ENCODE measurements around the gene GNAS-AS1.

The GNAS-AS1 gene

GRCh38 chr20:58810879-58811250 lies 39.8 kb downstream of the GNAS-AS1 start:
- no peak for DNase-seq (ENCODE audit: low spot score)
- FAIRE-seq, result no peak

DNA sequence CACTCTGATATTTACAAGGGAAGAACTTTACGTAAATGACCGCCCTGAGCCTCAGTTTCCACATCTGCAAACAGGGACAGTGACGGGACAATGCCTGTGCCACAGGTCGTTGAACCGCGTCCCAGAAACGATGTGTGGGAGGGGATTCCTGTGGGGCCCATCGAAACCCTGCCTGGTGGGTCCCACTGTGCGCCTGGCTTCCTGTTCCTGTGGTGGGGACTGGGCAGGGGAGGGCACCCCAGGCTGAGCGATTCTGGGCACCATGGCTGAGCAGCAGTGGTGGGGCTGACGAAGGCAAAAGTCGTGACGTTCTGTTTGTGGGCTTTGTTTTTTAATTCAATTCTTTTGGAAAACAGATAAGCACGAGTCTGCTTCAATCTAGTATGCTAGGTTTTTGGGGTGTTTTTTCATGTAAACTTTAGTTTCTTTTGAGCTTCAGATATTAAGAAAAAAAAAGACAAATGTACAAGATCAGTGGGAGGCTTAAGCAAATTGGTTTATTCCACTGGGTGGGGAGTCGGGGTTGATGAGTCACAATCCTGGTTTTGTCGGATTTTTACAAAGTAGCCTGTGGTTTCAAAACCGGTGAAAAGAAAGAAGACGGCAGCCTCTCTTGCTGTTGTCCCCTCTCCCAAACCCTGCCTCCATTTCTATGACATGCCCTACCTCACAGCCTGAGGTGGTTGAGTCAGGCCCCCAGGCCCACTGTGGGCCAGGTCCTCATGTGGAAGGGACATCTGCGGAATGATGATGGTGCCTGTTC lies 40.4 kb downstream of the GNAS-AS1 start:
- peak; percentile 13 for FAIRE-seq
- DNase-seq (ENCODE audit: low spot score), result peak; percentile 71

DNA sequence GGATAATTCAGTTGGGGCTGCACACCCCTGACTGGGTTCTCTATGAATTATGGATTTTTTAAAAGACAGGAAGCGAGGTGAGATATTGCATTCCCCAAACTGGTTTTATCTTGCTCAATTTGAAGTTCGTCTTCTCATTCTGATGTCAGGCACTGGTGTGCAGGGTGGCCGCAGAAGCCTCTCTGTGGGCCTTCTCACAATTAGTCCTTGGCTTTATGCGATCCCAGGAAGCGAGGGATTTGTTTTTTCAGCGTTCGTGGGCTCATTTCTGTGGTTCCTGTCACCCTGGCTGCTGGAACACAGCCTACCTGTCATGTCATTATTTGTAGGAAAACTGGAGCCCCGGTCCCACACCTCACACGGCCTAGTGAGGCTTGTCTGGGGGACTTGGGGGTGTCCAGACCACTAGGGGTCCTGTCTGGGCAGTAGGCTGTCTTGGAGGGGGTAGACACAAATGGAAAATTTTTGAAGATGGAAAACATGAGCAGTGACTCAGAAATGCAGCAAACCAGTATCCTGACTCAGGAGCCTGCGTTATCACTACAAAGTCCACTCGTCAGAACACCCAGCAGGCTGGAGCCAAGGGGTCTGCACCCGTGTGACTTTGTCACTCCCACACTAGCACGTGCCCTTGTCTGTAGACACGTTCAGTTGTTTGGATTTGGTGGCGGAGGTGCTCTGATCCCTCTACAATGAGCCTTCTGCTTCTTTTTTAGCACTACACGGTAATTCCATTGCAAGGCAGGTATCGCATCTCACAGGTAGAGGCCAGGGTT lies 42.2 kb downstream of the GNAS-AS1 start:
- FAIRE-seq (no peak), DNase-seq (ENCODE audit: low spot score) (no peak)

DNA sequence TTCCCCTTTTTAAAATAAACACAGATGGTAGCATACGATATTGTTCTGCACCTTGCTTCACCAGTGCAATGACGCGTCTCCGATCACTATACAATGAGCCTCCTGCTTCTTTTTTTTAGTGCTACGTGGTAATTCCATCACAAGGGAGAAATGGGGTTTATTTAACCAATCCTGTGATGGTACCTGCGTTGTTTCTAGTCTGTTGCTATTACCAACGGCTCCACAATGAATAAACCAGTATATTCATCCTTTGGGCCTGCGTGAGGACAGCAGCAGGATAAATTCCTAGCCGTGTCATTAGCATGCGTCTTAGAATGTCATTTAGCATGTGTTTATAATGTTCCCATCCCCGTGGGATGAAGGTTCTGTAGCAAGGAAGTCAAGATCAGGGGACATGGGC lies 42.9 kb downstream of the GNAS-AS1 start:
- FAIRE-seq, result peak; percentile 13
- no peak for DNase-seq (ENCODE audit: low spot score)

DNA sequence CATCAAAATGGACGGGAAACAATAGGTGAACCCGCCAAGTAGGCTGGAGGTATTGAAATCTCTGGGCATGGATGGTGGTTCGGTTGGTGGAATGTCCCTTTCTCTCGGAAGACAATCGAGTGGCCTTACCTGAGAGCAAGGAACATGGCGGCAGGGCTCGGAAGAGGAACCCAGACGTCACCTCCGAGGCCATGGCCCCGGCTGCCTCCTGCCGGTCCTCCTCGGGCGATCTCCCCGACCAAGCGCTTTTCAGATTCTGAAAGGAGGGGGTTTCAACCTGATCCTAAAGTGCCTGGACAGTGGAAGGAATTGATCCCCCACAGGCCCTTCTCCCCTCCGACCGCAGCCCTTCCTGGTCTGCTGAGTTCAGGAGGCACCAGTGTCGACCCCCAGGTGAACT lies 47.2 kb downstream of the GNAS-AS1 start:
- no peak for FAIRE-seq
- DNase-seq (ENCODE audit: low spot score), result no peak

DNA sequence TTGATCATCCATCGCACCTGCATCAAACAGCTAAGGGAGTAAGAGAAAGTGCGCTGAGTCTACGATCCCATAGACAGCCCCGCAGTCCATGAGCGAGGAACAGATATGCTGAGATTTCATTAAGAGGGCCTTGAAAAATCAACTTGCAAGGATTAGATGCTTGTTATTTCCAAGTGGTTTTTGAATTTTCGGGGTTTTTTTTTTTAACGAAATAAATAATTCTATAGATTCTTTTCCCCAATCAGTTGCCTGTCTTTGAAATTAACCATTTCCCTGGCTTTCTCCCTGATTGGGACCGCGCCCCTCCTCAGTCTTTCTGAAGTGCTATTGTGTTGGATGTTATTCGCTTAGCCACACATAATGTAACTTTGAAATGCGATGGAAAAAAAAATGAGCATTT lies 48.6 kb downstream of the GNAS-AS1 start:
- DNase-seq (ENCODE audit: low spot score), result no peak
- no peak for FAIRE-seq

- no peak for DNase-seq (ENCODE audit: low spot score)
- FAIRE-seq, result no peak
Observed at GRCh38 chr20:58800134-58800871, 50.4 kb downstream of the GNAS-AS1 start.

DNA sequence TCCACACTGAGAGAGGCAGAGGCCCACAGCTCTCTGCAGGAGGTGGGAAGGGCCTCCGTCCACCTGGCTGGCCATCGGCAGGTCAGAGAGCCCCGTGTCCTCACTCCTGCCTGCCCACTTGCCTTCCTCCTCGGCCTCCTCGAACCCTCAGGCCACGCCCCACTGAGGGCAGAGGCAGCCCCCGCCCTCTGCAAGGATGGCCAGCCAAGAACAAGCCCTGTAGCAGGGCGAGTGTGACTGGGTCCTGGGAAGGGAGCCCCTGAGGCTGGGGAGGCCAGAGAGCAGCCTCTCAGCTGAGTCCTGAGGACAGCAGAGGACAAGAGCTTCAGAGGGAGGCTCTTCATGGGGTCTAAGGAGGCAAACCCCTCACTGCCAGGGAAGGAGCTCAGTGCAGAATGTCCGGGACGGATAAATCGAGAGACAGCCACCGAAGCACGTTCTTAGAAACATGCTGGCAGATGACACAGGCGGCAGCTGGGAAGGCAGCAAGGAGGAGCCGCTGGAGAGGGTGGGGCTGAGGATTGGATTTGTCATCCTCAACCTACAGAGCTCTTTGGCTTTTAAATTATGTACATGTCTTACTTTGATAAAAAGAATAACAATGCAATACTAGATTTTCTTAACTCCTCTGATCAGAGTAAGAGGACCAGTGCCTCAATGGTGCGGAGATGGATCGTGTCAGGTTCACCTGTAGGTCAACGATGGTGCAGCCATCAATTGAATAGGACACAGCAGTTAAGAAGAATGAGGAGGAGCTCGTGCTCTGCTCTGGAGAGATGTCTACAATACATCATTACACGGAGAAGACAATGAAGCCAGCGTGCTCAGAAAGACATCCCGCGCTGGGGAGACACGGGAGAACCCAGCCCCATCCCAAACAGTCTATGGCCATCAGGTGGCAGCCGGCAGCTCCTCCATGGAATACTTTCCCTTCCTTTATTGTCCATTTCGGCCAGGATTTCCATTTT lies 53.0 kb downstream of the GNAS-AS1 start:
- DNase-seq (ENCODE audit: low spot score), result no peak
- no peak for FAIRE-seq

GRCh38 chr20:58795923-58796245 lies 54.8 kb downstream of the GNAS-AS1 start:
- no peak for FAIRE-seq
- no peak for DNase-seq (ENCODE audit: low spot score)

GRCh38 chr20:58795181-58795922 lies 55.4 kb downstream of the GNAS-AS1 start:
- DNase-seq (ENCODE audit: low spot score) (no peak), FAIRE-seq (no peak)

- no peak for DNase-seq (ENCODE audit: low spot score)
- no peak for FAIRE-seq
Observed at GRCh38 chr20:58794510-58795180, 56.1 kb downstream of the GNAS-AS1 start.

DNA sequence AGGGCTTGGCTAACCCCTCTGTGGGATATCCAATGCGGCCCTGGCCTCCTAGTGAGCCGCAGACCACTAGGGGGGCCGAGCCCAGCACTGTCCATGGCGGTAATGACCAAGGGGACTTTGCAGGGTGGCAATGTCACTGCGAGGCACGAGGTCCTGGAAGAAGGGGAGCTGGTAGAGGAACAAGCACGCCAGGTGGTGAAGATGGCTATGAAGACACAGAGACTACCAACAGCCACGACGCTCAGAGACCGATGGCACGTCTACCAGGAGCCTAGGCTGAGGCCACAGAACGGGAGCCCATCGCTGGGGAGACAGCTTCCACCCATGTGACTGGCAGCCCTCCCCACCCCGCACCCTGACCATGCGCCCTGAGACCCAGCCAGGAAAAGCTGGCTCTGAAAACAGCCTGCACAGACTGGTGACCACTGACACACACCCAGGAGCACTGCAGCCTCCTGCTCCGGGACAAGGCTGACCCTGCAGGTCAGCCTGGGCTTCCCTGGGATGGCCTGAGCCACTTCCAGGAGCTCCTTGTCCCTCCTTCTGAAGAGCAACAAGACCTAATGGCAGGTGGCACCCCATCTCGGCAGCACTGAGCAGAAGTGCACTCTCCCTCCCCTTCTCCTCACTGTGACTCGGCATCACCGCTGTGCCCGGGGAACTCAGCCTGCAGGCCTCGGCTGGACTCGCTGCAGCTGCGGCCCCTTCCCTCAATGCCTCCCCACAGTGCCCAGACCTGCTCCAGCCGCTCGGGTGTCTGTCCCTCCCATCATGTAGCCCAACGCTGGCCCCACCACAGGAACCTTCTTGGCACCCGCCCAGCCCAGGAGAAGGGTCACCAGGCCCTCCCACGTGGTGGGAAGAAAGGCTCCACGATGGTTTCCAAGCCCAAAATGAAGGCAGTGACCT lies 56.9 kb downstream of the GNAS-AS1 start:
- FAIRE-seq (no peak), DNase-seq (ENCODE audit: low spot score) (no peak)

DNA sequence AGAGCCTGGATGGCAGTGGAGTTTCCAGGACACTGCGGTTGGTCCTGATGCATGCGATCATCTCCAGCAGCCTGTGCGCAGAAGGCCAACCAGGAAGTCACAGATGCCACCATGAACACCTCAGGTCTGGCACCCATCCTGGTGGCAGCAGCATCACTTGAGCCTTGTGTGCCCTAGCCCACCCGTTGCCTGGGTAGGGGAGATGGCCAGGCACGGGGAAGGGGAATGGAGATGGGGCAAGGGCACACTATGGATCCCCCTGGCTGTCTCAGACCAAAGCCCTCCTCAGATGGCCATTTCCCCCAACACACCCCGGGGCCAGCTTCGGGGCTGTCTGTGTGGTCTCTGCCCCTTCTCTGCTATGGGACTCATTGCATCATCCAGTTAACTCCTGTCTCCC lies 58.3 kb downstream of the GNAS-AS1 start:
- FAIRE-seq (no peak), DNase-seq (ENCODE audit: low spot score) (no peak)

GRCh38 chr20:58791286-58791685 lies 59.4 kb downstream of the GNAS-AS1 start:
- no peak for FAIRE-seq

DNA sequence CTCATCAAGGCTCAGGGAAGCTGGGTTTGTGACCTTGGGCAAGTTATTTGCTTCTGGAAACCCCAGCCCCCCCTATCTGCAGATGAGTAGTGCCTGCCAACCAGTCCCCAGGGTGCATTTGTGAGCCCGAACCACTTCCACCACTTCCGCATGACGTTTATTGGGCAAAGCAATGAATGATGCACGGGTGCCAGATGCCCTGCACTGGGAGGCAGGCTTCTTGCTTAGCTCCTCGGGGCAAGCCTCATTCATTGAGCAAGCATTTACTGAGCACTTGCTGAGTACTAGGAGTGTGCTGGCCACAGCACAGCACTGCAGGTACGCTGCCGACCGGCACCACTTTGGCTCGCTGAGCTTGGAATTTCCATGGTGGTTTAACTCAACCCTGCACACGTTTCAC lies 60.2 kb downstream of the GNAS-AS1 start:
- peak; percentile 48 for FAIRE-seq
- no peak for DNase-seq (ENCODE audit: low spot score)

More at GRCh38 chr20:58791286-58791685, 59.4 kb downstream of the GNAS-AS1 start:
- DNase-seq (ENCODE audit: low spot score), result no peak

GRCh38 chr20:58788896-58789544 lies 61.7 kb downstream of the GNAS-AS1 start:
- FAIRE-seq (no peak), DNase-seq (ENCODE audit: low spot score) (no peak)

GRCh38 chr20:58787211-58788005 lies 63.3 kb downstream of the GNAS-AS1 start:
- DNase-seq (ENCODE audit: low spot score) (no peak), FAIRE-seq (no peak)

Measured in urothelium cell line (cell line).